H1 (cell line): ENCODE results near the gene KCMF1. TPM values are rescaled to one million over a fixed set of nuclear protein-coding genes. Genes with fewer than 3 reads are reported as not detected.

Experiments used
- EZH2 ChIP-seq: fragments of 200-600 bp; sonication (generic); IDR thresholded peaks from 2 replicates; pipeline ENCODE4 v1.7.1; 2012; ENCODE audit warnings: low read depth, mild to moderate bottlenecking, moderate library complexity, low read length, inconsistent platforms; ENCODE audit not compliant: severe bottlenecking
- RAD21 ChIP-seq, 2 experiments: IDR thresholded peaks in 1 of 2; conservative IDR thresholded peaks in 1 of 2; 2 replicates each; pipeline ENCODE4 v1.6.1; 2011; ENCODE audit warnings: low read depth in 2 of 2, low read length in 2 of 2, improper control_type of control experiment in 1 of 2, inconsistent platforms in 1 of 2, mild to moderate bottlenecking in 1 of 2, moderate library complexity in 1 of 2
- RBBP5 ChIP-seq: IDR thresholded peaks from 2 replicates; pipeline ENCODE4 v1.7.1; 2012; ENCODE audit warnings: low read depth, mild to moderate bottlenecking, inconsistent platforms, low read length, moderate library complexity, borderline replicate concordance
- SIN3A ChIP-seq, 2 experiments: IDR thresholded peaks in 1 of 2; conservative IDR thresholded peaks in 1 of 2; 2 replicates each; pipeline ENCODE4 v1.6.1; 2011 to 2012; ENCODE audit warnings: low read length in 2 of 2, improper control_type of control experiment in 1 of 2, low read depth in 1 of 2, mild to moderate bottlenecking in 1 of 2
- polyA plus RNA-seq, 7 experiments: library from polyadenylated mRNA; depleted of rRNA in 3 of 7; stranded (reverse) in 5 of 7; unstranded in 2 of 7; fragments of >200 nt in 5 of 7; fragments of 200-250 nt in 2 of 7; gene quantifications; 1 replicate in 5 of 7; 2 replicates in 1 of 7; 4 replicates in 1 of 7; pipeline versions ENCODE4 v1.2.1 to v1.2.3, GENCODE V29; 2011 to 2013; ENCODE audit warnings: missing spikeins in 2 of 7, mixed read lengths in 2 of 7
- total RNA-seq: library from RNA; stranded (reverse); fragmentation: NEBNext Ultra II Directional; extraction: Animal tissue kit (Norgen Biotek cat#: 25700); gene quantifications from 2 replicates; pipeline ENCODE4 v1.2.1, GENCODE V29; 2021
- TF ChIP-seq, protein P1 (sequence below): IDR thresholded peaks from 2 replicates; pipeline ENCODE4 v1.6.1; 2011; ENCODE audit warnings: low read depth, mild to moderate bottlenecking, low read length; ENCODE audit not compliant: insufficient read depth

The KCMF1 gene
- total and polyA plus RNA-seq, 2 of the 8 experiments (the other 6 are each of a cell fraction or from before 2014, with no cell fraction given), result 86.9 to 149 TPM

DNA sequence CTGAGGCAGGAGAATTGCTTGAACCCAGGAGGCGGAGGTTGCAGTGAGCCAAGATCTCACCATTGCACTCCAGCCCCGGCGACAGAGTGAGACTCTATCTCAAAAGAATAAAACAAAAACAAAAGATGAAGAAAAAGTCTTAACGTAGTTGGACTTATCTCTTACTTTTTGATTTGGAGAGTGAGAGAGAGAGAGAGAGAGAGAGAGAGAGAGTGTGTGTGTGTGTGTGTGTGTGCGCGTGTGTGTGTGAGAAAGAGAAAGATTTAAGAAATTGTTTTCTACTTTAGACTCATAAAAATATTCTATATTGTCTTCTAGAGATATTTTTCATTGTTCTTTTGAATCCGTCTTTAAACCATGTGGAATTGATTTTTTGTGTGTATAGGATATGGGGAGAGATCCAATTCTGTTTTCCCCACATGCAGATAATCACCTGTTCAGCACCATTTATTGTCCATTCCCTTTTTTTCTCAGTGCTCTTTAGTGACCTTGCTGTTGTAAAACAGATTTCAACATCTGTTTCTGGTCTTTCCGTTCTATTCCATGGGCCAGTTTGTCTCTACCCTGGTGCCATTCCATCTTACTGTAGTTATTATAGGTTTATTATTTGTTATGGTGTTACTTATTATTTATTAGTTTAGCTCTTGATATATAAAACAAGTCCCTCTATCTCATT is 53.5 kb downstream of the KCMF1 start (continued):
- TF ChIP-seq SIN3A (conservative IDR thresholded peaks at IDR 0.05 in 1 of 2, IDR thresholded peaks at IDR 0.05 in 1 of 2; ENCODE audit: low read depth in 1 of 2, low read length in 2 of 2), result no peak
- TF ChIP-seq RAD21 (IDR thresholded peaks at IDR 0.05 in 1 of 2, conservative IDR thresholded peaks at IDR 0.05 in 1 of 2; ENCODE audit: low read depth in 2 of 2, low read length in 2 of 2), result no peak
- TF ChIP-seq EZH2, result no peak
- TF ChIP-seq, protein P1, sequence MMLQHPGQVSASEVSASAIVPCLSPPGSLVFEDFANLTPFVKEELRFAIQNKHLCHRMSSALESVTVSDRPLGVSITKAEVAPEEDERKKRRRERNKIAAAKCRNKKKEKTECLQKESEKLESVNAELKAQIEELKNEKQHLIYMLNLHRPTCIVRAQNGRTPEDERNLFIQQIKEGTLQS, result no peak
- no peak for TF ChIP-seq RBBP5
